ENCODE data around the gene GINS3. TPM values are rescaled to one million over a fixed set of nuclear protein-coding genes. Genes with fewer than 3 reads are reported as not detected.
"Not testable (repeated sequence)": the region's sequence is repeated elsewhere in the genome, so short reads cannot be mapped to it uniquely, and the experiment has no call there.

The GINS3 gene
- polyA plus RNA-seq, 1 experiment: 4.6 TPM

DNA sequence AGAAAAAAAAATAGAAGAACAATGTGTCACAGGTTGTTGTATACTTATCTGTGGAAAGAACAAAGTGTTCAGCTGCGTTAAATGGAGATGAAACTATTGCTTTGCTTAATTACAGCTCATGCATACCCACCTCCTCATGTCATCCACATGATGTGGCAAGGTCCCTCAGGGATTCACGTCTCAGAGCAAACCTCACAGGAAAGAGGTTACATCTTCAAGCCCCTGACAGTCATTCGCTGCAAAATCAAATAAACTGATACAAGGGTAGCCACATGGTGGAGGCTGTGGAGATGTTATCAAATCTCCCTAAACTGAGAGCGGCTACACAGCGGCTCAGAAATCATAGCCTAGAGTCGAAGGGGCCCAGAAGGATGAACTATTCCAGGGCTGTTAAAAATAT, 21.1 kb downstream of the GINS3 start:
- POLR2A ChIA-PET: interaction anchor here (0.6 kb wide), 1 partner anchor 262 kb away, joined by 4 read pairs; no protein-coding TSS in a partner anchor
- no peaks in the 10 kb centered on the region for H3K36me3 ChIP-seq (ENCODE audit: control insufficient read depth, insufficient read depth, low read length)
- CTCF ChIA-PET: no interaction called here
- TF ChIP-seq, protein P1, sequence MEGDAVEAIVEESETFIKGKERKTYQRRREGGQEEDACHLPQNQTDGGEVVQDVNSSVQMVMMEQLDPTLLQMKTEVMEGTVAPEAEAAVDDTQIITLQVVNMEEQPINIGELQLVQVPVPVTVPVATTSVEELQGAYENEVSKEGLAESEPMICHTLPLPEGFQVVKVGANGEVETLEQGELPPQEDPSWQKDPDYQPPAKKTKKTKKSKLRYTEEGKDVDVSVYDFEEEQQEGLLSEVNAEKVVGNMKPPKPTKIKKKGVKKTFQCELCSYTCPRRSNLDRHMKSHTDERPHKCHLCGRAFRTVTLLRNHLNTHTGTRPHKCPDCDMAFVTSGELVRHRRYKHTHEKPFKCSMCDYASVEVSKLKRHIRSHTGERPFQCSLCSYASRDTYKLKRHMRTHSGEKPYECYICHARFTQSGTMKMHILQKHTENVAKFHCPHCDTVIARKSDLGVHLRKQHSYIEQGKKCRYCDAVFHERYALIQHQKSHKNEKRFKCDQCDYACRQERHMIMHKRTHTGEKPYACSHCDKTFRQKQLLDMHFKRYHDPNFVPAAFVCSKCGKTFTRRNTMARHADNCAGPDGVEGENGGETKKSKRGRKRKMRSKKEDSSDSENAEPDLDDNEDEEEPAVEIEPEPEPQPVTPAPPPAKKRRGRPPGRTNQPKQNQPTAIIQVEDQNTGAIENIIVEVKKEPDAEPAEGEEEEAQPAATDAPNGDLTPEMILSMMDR (IDR thresholded peaks at IDR 0.05; ENCODE audit: insufficient read depth, low read depth, low read length): no peak
- no peak for DNase-seq (ENCODE audit: low read depth)
- H3K27me3 ChIP-seq (ENCODE audit: control insufficient read depth, insufficient read depth, low read length): no peaks in the 10 kb centered on the region; the same call in 1 of the 2 replicates
- H3K4me3 ChIP-seq (ENCODE audit: low read depth, low read length): no peak overlapping the region

DNA sequence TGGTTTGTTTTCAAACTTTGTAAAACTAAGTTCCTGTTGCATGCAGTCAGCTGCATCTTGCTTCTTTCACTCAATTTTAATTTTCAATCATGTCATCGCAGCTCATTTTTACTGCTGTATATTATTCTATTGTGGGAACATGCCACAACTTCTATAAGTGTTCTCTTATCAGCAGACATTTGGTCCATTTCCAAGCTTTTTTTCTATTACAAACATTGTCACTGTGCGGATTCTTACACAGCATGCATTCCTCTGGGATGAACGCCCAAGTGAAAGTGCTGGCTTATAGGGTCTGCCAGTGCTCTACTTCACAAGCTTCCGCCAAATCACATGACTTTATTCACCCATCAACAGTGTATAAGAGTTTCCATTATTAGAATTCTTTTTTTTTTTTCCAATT, 22.7 kb downstream of the GINS3 start:
- H3K36me3 ChIP-seq (ENCODE audit: control insufficient read depth, insufficient read depth, low read length): no peaks in the 10 kb centered on the region
- TF ChIP-seq, protein P1 (IDR thresholded peaks at IDR 0.05; ENCODE audit: insufficient read depth, low read depth, low read length): no peak
- no peak overlapping the region for H3K4me3 ChIP-seq (ENCODE audit: low read depth, low read length)
- POLR2A ChIA-PET: no interaction called here
- DNase-seq (ENCODE audit: low read depth): no peak
- CTCF ChIA-PET: interaction anchor here (0.6 to 1.4 kb wide), 2 partner anchors 66 to 78 kb away, joined by 3 to 4 read pairs; no protein-coding TSS in a partner anchor
- H3K27me3 ChIP-seq (ENCODE audit: control insufficient read depth, insufficient read depth, low read length): no peaks in the 10 kb centered on the region; the same call in 1 of the 2 replicates

DNA sequence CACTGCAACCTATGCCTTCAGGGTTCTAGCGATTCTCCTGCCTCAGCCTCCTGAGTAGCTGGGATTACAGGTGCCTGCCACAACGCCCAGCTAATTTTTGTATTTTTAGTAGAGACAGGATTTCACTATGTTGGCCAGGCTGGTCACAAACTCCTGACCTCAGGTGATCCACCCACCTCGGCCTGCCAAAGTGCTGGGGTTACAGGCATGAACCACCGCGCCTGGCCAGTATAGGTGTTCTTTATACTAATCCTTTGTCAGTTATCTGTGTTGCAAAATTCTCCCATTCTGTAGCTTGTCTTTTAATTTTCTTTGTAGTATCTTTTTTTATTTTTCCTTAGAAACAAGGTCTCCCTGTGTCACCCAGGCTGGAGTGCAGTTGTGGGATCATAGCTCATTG, 23.7 kb downstream of the GINS3 start:
- POLR2A ChIA-PET; H3K36me3 ChIP-seq (ENCODE audit: control insufficient read depth, insufficient read depth, low read length); H3K4me3 ChIP-seq (ENCODE audit: low read depth, low read length); DNase-seq (ENCODE audit: low read depth); H3K27me3 ChIP-seq (ENCODE audit: control insufficient read depth, insufficient read depth, low read length); CTCF ChIA-PET: not testable (repeated sequence)

DNA sequence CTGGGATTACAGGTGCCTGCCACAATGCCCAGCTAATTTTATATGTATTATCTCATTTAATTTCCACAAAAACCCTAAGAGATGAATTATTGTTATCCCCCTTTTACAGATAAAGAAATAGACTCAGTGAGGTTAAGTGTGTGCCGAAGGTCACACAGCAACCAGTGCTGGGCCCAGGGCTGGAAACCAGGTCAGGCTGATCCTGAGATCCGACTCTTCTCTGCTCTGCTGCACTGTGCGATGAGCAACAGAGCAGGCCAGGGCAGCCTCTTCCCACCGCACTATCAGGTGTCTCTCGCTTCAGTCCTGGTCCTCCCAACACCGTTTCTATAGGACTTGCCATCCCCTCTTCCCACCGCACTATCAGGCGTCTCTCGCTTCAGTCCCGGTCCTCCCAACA, 24.8 kb downstream of the GINS3 start:
- CTCF ChIA-PET: no interaction called here
- POLR2A ChIA-PET: no interaction called here
- TF ChIP-seq, protein P1 (IDR thresholded peaks at IDR 0.05; ENCODE audit: insufficient read depth, low read depth, low read length): no peak
- Histone ChIP-seq H3K27me3 (ENCODE audit: control insufficient read depth, insufficient read depth, low read length) (no peaks in the 10 kb centered on the region; the same call in 1 of the 2 replicates), H3K4me3 (ENCODE audit: low read depth, low read length) (no peak overlapping the region), H3K36me3 (ENCODE audit: control insufficient read depth, insufficient read depth, low read length) (no peaks in the 10 kb centered on the region)
- DNase-seq (ENCODE audit: low read depth): no peak

DNA sequence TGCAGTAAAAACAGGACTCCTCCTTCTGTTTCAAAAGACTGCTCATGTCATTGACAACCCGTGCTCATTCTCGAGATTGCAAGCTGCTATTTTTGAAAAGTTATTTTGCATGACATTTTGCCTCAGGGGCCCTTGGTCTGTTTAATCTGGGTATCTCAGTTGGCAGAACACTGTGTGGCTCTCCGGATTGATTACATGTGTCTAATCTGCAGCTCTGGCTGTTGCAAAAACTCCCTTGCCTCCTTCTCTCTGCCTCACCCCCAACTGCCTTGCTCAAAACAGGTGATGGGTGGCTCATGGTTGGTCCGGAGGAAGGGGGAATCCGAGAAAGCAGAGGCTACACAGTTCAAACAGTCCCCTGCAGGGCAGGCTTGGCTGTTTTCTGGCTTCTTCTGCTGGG, 25.3 kb downstream of the GINS3 start:
- DNase-seq (ENCODE audit: low read depth): no peak
- no peak overlapping the region for H3K4me3 ChIP-seq (ENCODE audit: low read depth, low read length)
- H3K27me3 ChIP-seq (ENCODE audit: control insufficient read depth, insufficient read depth, low read length): no peaks in the 10 kb centered on the region; the same call in 1 of the 2 replicates
- no peaks in the 10 kb centered on the region for H3K36me3 ChIP-seq (ENCODE audit: control insufficient read depth, insufficient read depth, low read length)
- ChIA-PET POLR2A (no interaction called here), CTCF (no interaction called here)
- TF ChIP-seq, protein P1 (IDR thresholded peaks at IDR 0.05; ENCODE audit: insufficient read depth, low read depth, low read length): no peak

DNA sequence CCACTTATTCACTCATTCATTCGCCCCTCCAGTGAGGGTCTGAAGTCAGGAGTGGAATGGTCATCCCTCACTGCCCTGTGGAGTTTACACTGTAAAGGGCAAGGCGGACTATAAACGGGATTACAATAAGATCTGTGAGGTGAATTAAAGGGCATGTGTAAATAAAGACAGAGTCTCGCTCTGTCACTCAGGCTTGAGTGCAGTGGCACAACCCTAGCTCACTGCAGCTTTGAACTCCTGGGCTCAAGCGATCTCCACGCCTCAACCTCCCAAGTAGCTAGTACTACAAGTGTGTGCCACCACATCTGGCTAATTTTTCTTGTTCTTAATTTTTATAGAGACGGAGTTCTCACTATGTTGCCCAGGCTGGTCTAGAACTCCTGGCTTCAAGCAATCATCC, 25.8 kb downstream of the GINS3 start:
- no peak for DNase-seq (ENCODE audit: low read depth)
- ChIA-PET POLR2A (interaction anchor here (0.5 kb wide), 1 partner anchor 220 kb away, joined by 4 read pairs; no protein-coding TSS in a partner anchor), CTCF (no interaction called here)
- TF ChIP-seq, protein P1 (IDR thresholded peaks at IDR 0.05; ENCODE audit: insufficient read depth, low read depth, low read length): no peak
- no peaks in the 10 kb centered on the region; the same call in 1 of the 2 replicates for H3K27me3 ChIP-seq (ENCODE audit: control insufficient read depth, insufficient read depth, low read length)
- no peaks in the 10 kb centered on the region for H3K36me3 ChIP-seq (ENCODE audit: control insufficient read depth, insufficient read depth, low read length)
- no peak overlapping the region for H3K4me3 ChIP-seq (ENCODE audit: low read depth, low read length)
